GM18870 (cell line): ENCODE results near the gene NEUROG1.
"Not testable (repeated sequence)": the region's sequence is repeated elsewhere in the genome, so short reads cannot be mapped to it uniquely, and the experiment has no call there.

Experiments used
- ATAC-seq: cut with Tn5 transposase; IDR thresholded peaks from one replicate; pipeline ENCODE4 v1.9.1; 2021; ENCODE audit warnings: moderate library complexity; ENCODE audit not compliant: unreplicated experiment

Gene NEUROG1

GRCh38 chr5:135538261-135538660, 2.5 kb upstream of the NEUROG1 start:
- no peak for ATAC-seq

- ATAC-seq = no peak
Observed at GRCh38 chr5:135537745-135538144, 2.0 kb upstream of the NEUROG1 start.

- no peak for ATAC-seq
Observed at GRCh38 chr5:135537271-135537670, 1.5 kb upstream of the NEUROG1 start.

- no peak for ATAC-seq
Observed at GRCh38 chr5:135535420-135535819, 344 bp downstream of the NEUROG1 start.

GRCh38 chr5:135534609-135535419, 950 bp downstream of the NEUROG1 start:
- no peak for ATAC-seq

GRCh38 chr5:135533794-135534193, 2.0 kb downstream of the NEUROG1 start:
- ATAC-seq = no peak

GRCh38 chr5:135533334-135533733, 2.4 kb downstream of the NEUROG1 start:
- ATAC-seq = no peak

- ATAC-seq = not testable (repeated sequence)
Observed at GRCh38 chr5:135529576-135529975, 6.2 kb downstream of the NEUROG1 start.

- no peak for ATAC-seq
Observed at GRCh38 chr5:135526924-135527323, 8.8 kb downstream of the NEUROG1 start.

- no peak for ATAC-seq
Observed at GRCh38 chr5:135521964-135522363, 13.8 kb downstream of the NEUROG1 start.

- no peak for ATAC-seq
Observed at GRCh38 chr5:135517631-135518030, 18.1 kb downstream of the NEUROG1 start.

GRCh38 chr5:135514116-135514515, 21.6 kb downstream of the NEUROG1 start:
- no peak for ATAC-seq

- no peak for ATAC-seq
Observed at GRCh38 chr5:135511761-135512575, 23.8 kb downstream of the NEUROG1 start.

- no peak for ATAC-seq
Observed at GRCh38 chr5:135509995-135510394, 25.8 kb downstream of the NEUROG1 start.

- ATAC-seq = no peak
Observed at GRCh38 chr5:135508496-135509005, 27.2 kb downstream of the NEUROG1 start.

GRCh38 chr5:135505973-135506372, 29.8 kb downstream of the NEUROG1 start:
- ATAC-seq = no peak

- no peak for ATAC-seq
Observed at GRCh38 chr5:135504376-135504775, 31.4 kb downstream of the NEUROG1 start.

- no peak for ATAC-seq
Observed at GRCh38 chr5:135503871-135504270, 31.9 kb downstream of the NEUROG1 start.

GRCh38 chr5:135502836-135503520, 32.8 kb downstream of the NEUROG1 start:
- ATAC-seq = no peak

GRCh38 chr5:135501965-135502364, 33.8 kb downstream of the NEUROG1 start:
- no peak for ATAC-seq

GRCh38 chr5:135498637-135498995, 37.1 kb downstream of the NEUROG1 start:
- ATAC-seq = no peak
